BLaER1 treated with 17β-estradiol and CSF1 and Interleukin-3, amounts not matched to agents 10 nM and 100 nM (cell line): ENCODE results near the gene MACO1.

Source experiments
- H3K27ac ChIP-seq, 11 experiments: shearing (Covaris generic); formaldehyde crosslinking; 2 replicates each; pipeline ENCODE4 v1.8.1; 2022
- H3K27me3 ChIP-seq, 11 experiments: shearing (Covaris generic); formaldehyde crosslinking; 2 replicates each; pipeline ENCODE4 v1.8.1; 2022
- H3K36me3 ChIP-seq, 11 experiments: shearing (Covaris generic); formaldehyde crosslinking; 2 replicates each; pipeline ENCODE4 v1.8.1; 2022
- H3K4me1 ChIP-seq, 10 experiments: shearing (Covaris generic); formaldehyde crosslinking; 2 replicates each; pipeline ENCODE4 v1.8.1; 2022
- H3K4me2 ChIP-seq, 11 experiments: shearing (Covaris generic); formaldehyde crosslinking; 2 replicates each; pipeline ENCODE4 v1.8.1; 2022
- H3K4me3 ChIP-seq, 10 experiments: shearing (Covaris generic); formaldehyde crosslinking; 2 replicates each; pipeline ENCODE4 v1.8.1; 2022
- H3K9ac ChIP-seq, 11 experiments: shearing (Covaris generic); formaldehyde crosslinking; 2 replicates each; pipeline ENCODE4 v1.8.1; 2022
- H3K9me3 ChIP-seq, 11 experiments: shearing (Covaris generic); formaldehyde crosslinking; replicated peaks in 1 of 11; 2 replicates each; pipeline ENCODE4 v1.8.1; 2022
- H4K20me1 ChIP-seq, 11 experiments: shearing (Covaris generic); formaldehyde crosslinking; 2 replicates each; pipeline ENCODE4 v1.8.1; 2022
- Cebpa-rat ChIP-seq, 11 experiments: shearing (Covaris generic); IDR thresholded peaks; 2 replicates each; pipeline ENCODE4 v1.8.1; 2022

MACO1 gene

GRCh38 chr1:25467616-25468015 lies 36.9 kb downstream of the MACO1 start:
- H3K9ac ChIP-seq, result no peak overlapping the region
- H3K4me3 ChIP-seq, result no peak overlapping the region
- H3K36me3 ChIP-seq, result peaks cover 21 to 92% (median 69%) of the 10 kb centered on the region in 11 experiments
- no peak for TF ChIP-seq Cebpa-rat (IDR thresholded peaks at IDR 0.05)
- no peak overlapping the region for H3K27ac ChIP-seq
- peaks cover 0 to 5% (median 0%) of the 10 kb centered on the region in 10 experiments; a peak in 1 of 20 replicates for H3K4me1 ChIP-seq
- H3K9me3 ChIP-seq, result 0 out of 22 replicates have a peak, but pooled peaks cover 0 to 10% (median 0%) of the 10 kb centered on the region in 11 experiments
- no peak overlapping the region for H3K4me2 ChIP-seq
- H4K20me1 ChIP-seq, result peaks cover 0 to 47% (median 12%) of the 10 kb centered on the region in 11 experiments; a peak in 13 of 22 replicates
- no peaks in the 10 kb centered on the region for H3K27me3 ChIP-seq

GRCh38 chr1:25468033-25468432 lies 37.3 kb downstream of the MACO1 start:
- TF ChIP-seq Cebpa-rat (IDR thresholded peaks at IDR 0.05), result no peak
- Histone ChIP-seq H3K4me3 (no peak overlapping the region), H3K27ac (no peak overlapping the region), H3K9ac (no peak overlapping the region), H3K27me3 (no peaks in the 10 kb centered on the region), H3K36me3 (peaks cover 17 to 88% (median 65%) of the 10 kb centered on the region in 11 experiments), H4K20me1 (peaks cover 0 to 47% (median 13%) of the 10 kb centered on the region in 11 experiments; a peak in 11 of 22 replicates), H3K9me3 (0 out of 22 replicates have a peak, but pooled peaks cover 0 to 10% (median 0%) of the 10 kb centered on the region in 11 experiments), H3K4me2 (no peak overlapping the region), H3K4me1 (peaks cover 0 to 7% (median under 1%) of the 10 kb centered on the region in 10 experiments; a peak in 3 of 20 replicates)

- Histone ChIP-seq H3K9me3 (0 out of 22 replicates have a peak, but pooled peaks cover 0 to 10% (median 0%) of the 10 kb centered on the region in 11 experiments), H3K36me3 (peaks cover 19 to 87% (median 64%) of the 10 kb centered on the region in 11 experiments), H3K4me3 (no peak overlapping the region), H3K27ac (no peak overlapping the region), H3K4me2 (no peak overlapping the region), H3K27me3 (no peaks in the 10 kb centered on the region), H3K9ac (no peak overlapping the region), H4K20me1 (peaks cover 0 to 57% (median 19%) of the 10 kb centered on the region in 11 experiments; a peak in 14 of 22 replicates), H3K4me1 (peaks cover 0 to 15% (median 8%) of the 10 kb centered on the region in 10 experiments; a peak in 8 of 20 replicates)
- TF ChIP-seq Cebpa-rat (IDR thresholded peaks at IDR 0.05), result no peak
These were observed 38.5 kb downstream of the MACO1 start for GRCh38 chr1:25469177-25469576.

- Histone ChIP-seq H3K9me3 (no peaks in the 10 kb centered on the region), H3K36me3 (peaks cover 20 to 86% (median 60%) of the 10 kb centered on the region in 11 experiments), H3K27ac (no peak overlapping the region), H3K27me3 (no peaks in the 10 kb centered on the region), H4K20me1 (peaks cover 0 to 79% (median 35%) of the 10 kb centered on the region in 11 experiments; a peak in 16 of 22 replicates), H3K4me3 (no peak overlapping the region), H3K4me1 (peaks cover 0 to 17% (median 10%) of the 10 kb centered on the region in 10 experiments; a peak in 9 of 20 replicates), H3K4me2 (no peak overlapping the region), H3K9ac (no peak overlapping the region)
- no peak for TF ChIP-seq Cebpa-rat (IDR thresholded peaks at IDR 0.05)
These were observed 41.8 kb downstream of the MACO1 start for GRCh38 chr1:25472471-25472870.

GRCh38 chr1:25473653-25474225 lies 43.0 kb downstream of the MACO1 start:
- Histone ChIP-seq H3K9me3 (no peaks in the 10 kb centered on the region), H3K27me3 (no peaks in the 10 kb centered on the region), H3K4me1 (peaks cover 4 to 18% (median 11%) of the 10 kb centered on the region in 10 experiments; a peak in 11 of 20 replicates), H3K27ac (no peak overlapping the region), H3K36me3 (peaks cover 15 to 86% (median 50%) of the 10 kb centered on the region in 11 experiments), H4K20me1 (peaks cover 0 to 69% (median 36%) of the 10 kb centered on the region in 11 experiments; a peak in 16 of 22 replicates), H3K4me3 (no peak overlapping the region), H3K4me2 (peak overlapping the region in 2 of 11 experiments; percentile 5 to 10; a peak in 2 of 22 replicates), H3K9ac (no peak overlapping the region)
- TF ChIP-seq Cebpa-rat (IDR thresholded peaks at IDR 0.05), result no peak

- no peak overlapping the region for H3K9ac ChIP-seq
- TF ChIP-seq Cebpa-rat (IDR thresholded peaks at IDR 0.05), result no peak
- H3K4me2 ChIP-seq, result no peak overlapping the region
- peaks cover 6 to 19% (median 11%) of the 10 kb centered on the region in 10 experiments; a peak in 11 of 20 replicates for H3K4me1 ChIP-seq
- H4K20me1 ChIP-seq, result peaks cover 0 to 70% (median 37%) of the 10 kb centered on the region in 11 experiments; a peak in 16 of 22 replicates
- no peaks in the 10 kb centered on the region for H3K9me3 ChIP-seq
- H3K27me3 ChIP-seq, result no peaks in the 10 kb centered on the region
- H3K27ac ChIP-seq, result no peak overlapping the region; a peak in 1 of 22 replicates
- H3K4me3 ChIP-seq, result no peak overlapping the region
- peaks cover 18 to 84% (median 51%) of the 10 kb centered on the region in 11 experiments; a peak in 21 of 22 replicates for H3K36me3 ChIP-seq
These were observed 43.8 kb downstream of the MACO1 start for GRCh38 chr1:25474439-25475047.

- Histone ChIP-seq H3K9ac (no peak overlapping the region), H3K4me2 (no peak overlapping the region), H3K27ac (no peak overlapping the region), H3K36me3 (peaks cover 14 to 80% (median 46%) of the 10 kb centered on the region in 11 experiments; a peak in 20 of 22 replicates), H4K20me1 (peaks cover 0 to 65% (median 33%) of the 10 kb centered on the region in 11 experiments; a peak in 16 of 22 replicates), H3K4me3 (no peak overlapping the region), H3K27me3 (no peaks in the 10 kb centered on the region), H3K9me3 (no peaks in the 10 kb centered on the region), H3K4me1 (peaks cover 6 to 19% (median 11%) of the 10 kb centered on the region in 10 experiments; a peak in 11 of 20 replicates)
- TF ChIP-seq Cebpa-rat (IDR thresholded peaks at IDR 0.05), result no peak
These were observed 45.7 kb downstream of the MACO1 start for GRCh38 chr1:25476186-25477097.

GRCh38 chr1:25477448-25478034 lies 46.8 kb downstream of the MACO1 start:
- Histone ChIP-seq H3K27ac (no peak overlapping the region), H3K4me1 (peaks cover 6 to 19% (median 11%) of the 10 kb centered on the region in 10 experiments; a peak in 11 of 20 replicates), H3K36me3 (peaks cover 20 to 84% (median 46%) of the 10 kb centered on the region in 11 experiments; a peak in 20 of 22 replicates), H3K4me2 (no peak overlapping the region), H3K4me3 (no peak overlapping the region), H3K27me3 (no peaks in the 10 kb centered on the region), H4K20me1 (peaks cover 0 to 66% (median 42%) of the 10 kb centered on the region in 11 experiments; a peak in 17 of 22 replicates), H3K9ac (no peak overlapping the region), H3K9me3 (no peaks in the 10 kb centered on the region)
- TF ChIP-seq Cebpa-rat (IDR thresholded peaks at IDR 0.05), result no peak
